ENCODE measurements around the gene HERC4. TPM values are rescaled to one million over a fixed set of nuclear protein-coding genes. Genes with fewer than 3 reads are reported as not detected.
A peak's percentile ranks its signal among the peaks of the same experiment; 100 is the strongest.

Gene HERC4
- total and polyA plus RNA-seq, 2 donors (not counting 1 experiment from before 2014, with no cell fraction given) = 53.1 to 140 TPM

- Histone ChIP-seq H3K27me3 (ENCODE audit: control insufficient read depth, insufficient read depth, low read length) (no peaks in the 10 kb centered on the region), H2AFZ (ENCODE audit: low read length) (no peak overlapping the region), H3K9me3 (ENCODE audit: control insufficient read depth, insufficient read depth, low read depth, low read length) (no peaks in the 10 kb centered on the region), H3K4me3 (replicated peaks in 1 of 4; ENCODE audit: control extremely low read depth in 1 of 4, insufficient read depth in 1 of 4, low read depth in 3 of 4, low read length in 4 of 4) (peak overlapping the region; percentile 91 to 94 (median 93)), H3K27ac (ENCODE audit: insufficient read depth, low read length) (peak overlapping the region; percentile 98), H3K36me3 (ENCODE audit: control insufficient read depth, insufficient read depth, low read length) (no peaks in the 10 kb centered on the region), H3K4me1 (ENCODE audit: control insufficient read depth, extremely low read depth, insufficient read depth, low read length) (peaks cover 4% of the 10 kb centered on the region), H3K4me2 (ENCODE audit: extremely low read depth, insufficient read depth, low read length) (peak overlapping the region; percentile 91), H3K79me2 (ENCODE audit: control insufficient read depth, insufficient read depth, low read length) (peaks cover 57% of the 10 kb centered on the region), H4K20me1 (ENCODE audit: control insufficient read depth, extremely low read depth, insufficient read depth, low read length) (peaks cover 2% of the 10 kb centered on the region), H3K9ac (ENCODE audit: insufficient read depth, low read length) (peak overlapping the region; percentile 99)
- peak in 1 of 2 donors; percentile 37 for DNase-seq (ENCODE audit: low read depth in 2 of 2)
- no peak for TF ChIP-seq CTCF (conservative IDR thresholded peaks at IDR 0.05 in 1 of 2, IDR thresholded peaks at IDR 0.05 in 1 of 2; ENCODE audit: low read depth in 1 of 2, low read length in 2 of 2)
- TF ChIP-seq EZH2 (IDR thresholded peaks at IDR 0.05; ENCODE audit: low read length, missing control alignments) = no peak
These were observed 880 bp downstream of the HERC4 start for GRCh38 chr10:68074031-68074774.

GRCh38 chr10:68073631-68074030 is 1.5 kb downstream of the HERC4 start:
- Histone ChIP-seq H4K20me1 (ENCODE audit: control insufficient read depth, extremely low read depth, insufficient read depth, low read length) (peaks cover 2% of the 10 kb centered on the region), H3K4me1 (ENCODE audit: control insufficient read depth, extremely low read depth, insufficient read depth, low read length) (peaks cover 4% of the 10 kb centered on the region), H3K4me2 (ENCODE audit: extremely low read depth, insufficient read depth, low read length) (peak overlapping the region; percentile 91), H3K36me3 (ENCODE audit: control insufficient read depth, insufficient read depth, low read length) (no peaks in the 10 kb centered on the region), H3K27ac (ENCODE audit: insufficient read depth, low read length) (peak overlapping the region; percentile 98), H3K4me3 (replicated peaks in 1 of 4; ENCODE audit: control extremely low read depth in 1 of 4, insufficient read depth in 1 of 4, low read depth in 3 of 4, low read length in 4 of 4) (peak overlapping the region; percentile 91 to 94 (median 93)), H3K27me3 (ENCODE audit: control insufficient read depth, insufficient read depth, low read length) (no peaks in the 10 kb centered on the region), H3K9me3 (ENCODE audit: control insufficient read depth, insufficient read depth, low read depth, low read length) (no peaks in the 10 kb centered on the region), H3K9ac (ENCODE audit: insufficient read depth, low read length) (peak overlapping the region; percentile 99), H3K79me2 (ENCODE audit: control insufficient read depth, insufficient read depth, low read length) (peaks cover 63% of the 10 kb centered on the region), H2AFZ (ENCODE audit: low read length) (no peak overlapping the region)
- TF ChIP-seq EZH2 (IDR thresholded peaks at IDR 0.05; ENCODE audit: low read length, missing control alignments) (no peak), CTCF (conservative IDR thresholded peaks at IDR 0.05 in 1 of 2, IDR thresholded peaks at IDR 0.05 in 1 of 2; ENCODE audit: low read depth in 1 of 2, low read length in 2 of 2) (no peak)
- DNase-seq (ENCODE audit: low read depth in 2 of 2) = no peak

GRCh38 chr10:68067508-68067907 is 7.6 kb downstream of the HERC4 start:
- Histone ChIP-seq H3K9ac (ENCODE audit: insufficient read depth, low read length) (no peak overlapping the region), H3K9me3 (ENCODE audit: control insufficient read depth, insufficient read depth, low read depth, low read length) (no peaks in the 10 kb centered on the region), H3K27ac (ENCODE audit: insufficient read depth, low read length) (no peak overlapping the region), H3K36me3 (ENCODE audit: control insufficient read depth, insufficient read depth, low read length) (no peaks in the 10 kb centered on the region), H2AFZ (ENCODE audit: low read length) (no peak overlapping the region), H3K4me2 (ENCODE audit: extremely low read depth, insufficient read depth, low read length) (no peak overlapping the region), H3K4me3 (replicated peaks in 1 of 4; ENCODE audit: control extremely low read depth in 1 of 4, insufficient read depth in 1 of 4, low read depth in 3 of 4, low read length in 4 of 4) (no peak overlapping the region), H4K20me1 (ENCODE audit: control insufficient read depth, extremely low read depth, insufficient read depth, low read length) (peaks cover 2% of the 10 kb centered on the region), H3K4me1 (ENCODE audit: control insufficient read depth, extremely low read depth, insufficient read depth, low read length) (no peaks in the 10 kb centered on the region), H3K27me3 (ENCODE audit: control insufficient read depth, insufficient read depth, low read length) (no peaks in the 10 kb centered on the region), H3K79me2 (ENCODE audit: control insufficient read depth, insufficient read depth, low read length) (peaks cover 91% of the 10 kb centered on the region)
- no peak for DNase-seq (ENCODE audit: low read depth in 2 of 2)
- TF ChIP-seq CTCF (conservative IDR thresholded peaks at IDR 0.05 in 1 of 2, IDR thresholded peaks at IDR 0.05 in 1 of 2; ENCODE audit: low read depth in 1 of 2, low read length in 2 of 2) (no peak), EZH2 (IDR thresholded peaks at IDR 0.05; ENCODE audit: low read length, missing control alignments) (no peak)

Measured in fibroblast of lung (primary cell).